H1 (cell line): Measurements from ENCODE around the gene GHRH. TPM values are rescaled to one million over a fixed set of nuclear protein-coding genes. Genes with fewer than 3 reads are reported as not detected.

ENCODE experiments used
- CTCF ChIA-PET: fragments of 300-600 bp; sonication (Branson Sonifier 250); formaldehyde crosslinking; loops from one replicate; lab custom pipeline; 2021; ENCODE audit not compliant: partially characterized antibody; lab: Charles Lee
- POLR2A ChIA-PET: fragments of 300-600 bp; sonication (Branson Sonifier 250); formaldehyde crosslinking; loops from one replicate; lab custom pipeline; 2021; ENCODE audit warnings: inconsistent platforms; ENCODE audit not compliant: partially characterized antibody; lab: Charles Lee
- DNase-seq, 2 experiments: peaks; one replicate each; pipeline versions ENCODE4 v3.0.0 to v3.0.0-alpha.2; 2010 to 2022; ENCODE audit warnings: low spot score in 2 of 2, low read depth in 1 of 2, mixed read lengths in 1 of 2
- FAIRE-seq: peaks from 2 replicates; lab custom pipeline; 2011; peaks lifted over from hg19 to GRCh38; lab: Jason Lieb, UNC
- H2AFZ ChIP-seq: 2 replicates; pipeline ENCODE4 v1.8.1; 2012; ENCODE audit warnings: low read length, inconsistent platforms
- H2AK5ac ChIP-seq: 2 replicates; pipeline ENCODE4 v1.6.1; 2013; ENCODE audit warnings: low read depth, low read length
- H2BK120ac ChIP-seq: replicated peaks from 2 replicates; pipeline ENCODE3; 2013; ENCODE audit warnings: low read depth, low read length, inconsistent platforms
- H2BK12ac ChIP-seq: 2 replicates; pipeline ENCODE4 v1.6.1; 2013; ENCODE audit warnings: low read depth, low read length
- H2BK15ac ChIP-seq: 2 replicates; pipeline ENCODE4 v1.6.1; 2013; ENCODE audit warnings: low read length
- H2BK20ac ChIP-seq: 2 replicates; pipeline ENCODE4 v1.6.1; 2013; ENCODE audit warnings: low read length
- H2BK5ac ChIP-seq: 2 replicates; pipeline ENCODE4 v1.6.1; 2013; ENCODE audit warnings: low read depth, low read length
- H3K14ac ChIP-seq: 2 replicates; pipeline ENCODE4 v1.6.1; 2013; ENCODE audit warnings: inconsistent platforms; ENCODE audit not compliant: insufficient read length
- H3K18ac ChIP-seq: 2 replicates; pipeline ENCODE4 v1.6.1; 2013; ENCODE audit warnings: low read length; ENCODE audit errors: extremely low read depth
- H3K23ac ChIP-seq: 2 replicates; pipeline ENCODE4 v1.6.1; 2013; ENCODE audit warnings: inconsistent platforms; ENCODE audit not compliant: insufficient read length
- H3K23me2 ChIP-seq: 2 replicates; pipeline ENCODE4 v1.6.1; 2013; ENCODE audit warnings: low read depth, low read length
- H3K27ac ChIP-seq: 2 replicates; pipeline ENCODE4 v1.6.1; 2011; ENCODE audit warnings: low read depth, low read length, inconsistent platforms
- H3K27me3 ChIP-seq, 4 experiments: replicated peaks in 1 of 4; 1 replicate in 1 of 4; 2 replicates in 3 of 4; pipeline versions ENCODE4 v1.6.1 to v1.8.1; 2011 to 2013; ENCODE audit warnings: low read length in 3 of 4, mild to moderate bottlenecking in 3 of 4, inconsistent platforms in 2 of 4, mixed read lengths in 2 of 4, moderate library complexity in 1 of 4; ENCODE audit not compliant: control insufficient read depth in 3 of 4, insufficient read depth in 3 of 4; ENCODE audit errors: extremely low read depth in 1 of 4
- H3K36me3 ChIP-seq, 4 experiments: 2 replicates each; pipeline versions ENCODE4 v1.6.1 to v1.8.1; 2011 to 2013; ENCODE audit warnings: mild to moderate bottlenecking in 4 of 4, low read length in 3 of 4, moderate library complexity in 2 of 4, control low read depth in 1 of 4, inconsistent platforms in 1 of 4; ENCODE audit not compliant: insufficient read depth in 4 of 4, control insufficient read depth in 2 of 4
- H3K4ac ChIP-seq: replicated peaks from 2 replicates; pipeline ENCODE3; 2013; ENCODE audit warnings: low read length, low read depth, mixed read lengths, inconsistent platforms; ENCODE audit not compliant: insufficient read length
- H3K4me1 ChIP-seq, 4 experiments: replicated peaks in 1 of 4; 1 replicate in 1 of 4; 2 replicates in 3 of 4; pipeline versions ENCODE4 v1.6.1 to v1.8.1; 2011 to 2013; ENCODE audit warnings: low read length in 3 of 4, inconsistent platforms in 2 of 4, mixed read lengths in 1 of 4; ENCODE audit not compliant: insufficient read depth in 4 of 4, control insufficient read depth in 3 of 4
- H3K4me2 ChIP-seq, 2 experiments: 2 replicates each; pipeline versions ENCODE4 v1.6.1 to v1.8.1; 2011 to 2013; ENCODE audit warnings: low read depth in 2 of 2, low read length in 2 of 2, control low read depth in 1 of 2, inconsistent platforms in 1 of 2, mild to moderate bottlenecking in 1 of 2; ENCODE audit not compliant: insufficient read depth in 1 of 2
- H3K4me3 ChIP-seq, 4 experiments: fragments of 200-600, 300-600 bp in 1 of 4; sonication (generic), shearing (Covaris generic), sonication (Bioruptor Twin) in 1 of 4; 2 replicates each; pipeline versions ENCODE4 v1.5.1 to v1.8.1; 2011 to 2016; ENCODE audit warnings: low read length in 4 of 4, low read depth in 3 of 4, control low read depth in 2 of 4, inconsistent platforms in 2 of 4, mild to moderate bottlenecking in 2 of 4, mixed read lengths in 1 of 4, moderate library complexity in 1 of 4; ENCODE audit not compliant: insufficient read depth in 2 of 4; ENCODE audit errors: extremely low read depth in 1 of 4
- H3K56ac ChIP-seq: replicated peaks from 2 replicates; pipeline ENCODE3; 2013; ENCODE audit warnings: low read depth, mild to moderate bottlenecking, mixed read lengths, low read length, inconsistent platforms; ENCODE audit not compliant: insufficient read length
- H3K79me1 ChIP-seq: 2 replicates; pipeline ENCODE4 v1.6.1; 2013; ENCODE audit warnings: low read depth, low read length, control low read depth
- H3K79me2 ChIP-seq, 2 experiments: 2 replicates each; pipeline versions ENCODE4 v1.6.1 to v1.8.1; 2012 to 2013; ENCODE audit warnings: low read length in 2 of 2, mild to moderate bottlenecking in 2 of 2, inconsistent platforms in 1 of 2; ENCODE audit not compliant: insufficient read depth in 2 of 2, control insufficient read depth in 1 of 2
- H3K9ac ChIP-seq, 4 experiments: replicated peaks in 1 of 4; 1 replicate in 1 of 4; 2 replicates in 3 of 4; pipeline versions ENCODE4 v1.6.1 to v1.8.1; 2011 to 2013; ENCODE audit warnings: low read depth in 3 of 4, low read length in 3 of 4, control low read depth in 2 of 4, mild to moderate bottlenecking in 2 of 4, moderate library complexity in 2 of 4, inconsistent platforms in 1 of 4; ENCODE audit errors: extremely low read depth in 1 of 4
- H3K9me3 ChIP-seq, 2 experiments: 2 replicates each; pipeline versions ENCODE4 v1.6.1 to v1.8.1; 2012 to 2013; ENCODE audit warnings: mild to moderate bottlenecking in 2 of 2, moderate library complexity in 2 of 2, control low read depth in 1 of 2, inconsistent platforms in 1 of 2, low read depth in 1 of 2, low read length in 1 of 2, mixed read lengths in 1 of 2; ENCODE audit not compliant: insufficient read depth in 2 of 2
- H4K20me1 ChIP-seq, 2 experiments: replicated peaks in 1 of 2; 2 replicates each; pipeline versions ENCODE3 to v1.8.1; 2011 to 2013; ENCODE audit warnings: inconsistent platforms in 2 of 2, low read length in 2 of 2, mild to moderate bottlenecking in 1 of 2; ENCODE audit not compliant: insufficient read depth in 2 of 2, control insufficient read depth in 1 of 2
- H4K5ac ChIP-seq: 2 replicates; pipeline ENCODE4 v1.6.1; 2013; ENCODE audit warnings: low read length, low read depth, mixed read lengths, inconsistent platforms; ENCODE audit not compliant: insufficient read length
- H4K8ac ChIP-seq: 2 replicates; pipeline ENCODE4 v1.8.0; 2013; ENCODE audit warnings: mild to moderate bottlenecking, moderate library complexity, low read length, inconsistent platforms; ENCODE audit not compliant: insufficient read depth; ENCODE audit errors: extremely low read depth
- H4K91ac ChIP-seq: replicated peaks from 2 replicates; pipeline ENCODE3; 2013; ENCODE audit warnings: low read length, mixed read lengths, inconsistent platforms; ENCODE audit not compliant: insufficient read length
- GABPA ChIP-seq: IDR thresholded peaks from 2 replicates; pipeline ENCODE4 v1.6.1; 2011; ENCODE audit warnings: mild to moderate bottlenecking, low read length, moderate library complexity, borderline replicate concordance; ENCODE audit not compliant: insufficient read depth
- HDAC2 ChIP-seq, 2 experiments: fragments of 300-600 bp in 1 of 2; sonication (generic) in 1 of 2; IDR thresholded peaks; 2 replicates each; pipeline ENCODE4 v1.6.1; 2011 to 2012; ENCODE audit warnings: low read depth in 2 of 2, low read length in 2 of 2, mild to moderate bottlenecking in 2 of 2, moderate library complexity in 2 of 2, borderline replicate concordance in 1 of 2, inconsistent platforms in 1 of 2
- JUND ChIP-seq: IDR thresholded peaks from 2 replicates; pipeline ENCODE4 v1.6.1; 2011; ENCODE audit warnings: mild to moderate bottlenecking, improper control_type of control experiment, low read length
- KDM4A ChIP-seq: IDR thresholded peaks from one replicate; pipeline ENCODE4 v1.7.1; 2012; ENCODE audit warnings: low read depth, mild to moderate bottlenecking, moderate library complexity, low read length, inconsistent platforms; ENCODE audit not compliant: severe bottlenecking
- PHF8 ChIP-seq: fragments of 200-600 bp; sonication (generic); conservative IDR thresholded peaks from 2 replicates; pipeline ENCODE4 v1.7.1; 2012; ENCODE audit warnings: low read depth, mild to moderate bottlenecking, inconsistent platforms, low read length, moderate library complexity
- RAD21 ChIP-seq, 2 experiments: IDR thresholded peaks in 1 of 2; conservative IDR thresholded peaks in 1 of 2; 2 replicates each; pipeline ENCODE4 v1.6.1; 2011; ENCODE audit warnings: low read depth in 2 of 2, low read length in 2 of 2, improper control_type of control experiment in 1 of 2, inconsistent platforms in 1 of 2, mild to moderate bottlenecking in 1 of 2, moderate library complexity in 1 of 2
- RNF2 ChIP-seq: fragments of 200-900, 300-1000 bp; sonication (generic); IDR thresholded peaks from 2 replicates; pipeline ENCODE4 v1.7.1; 2016; ENCODE audit warnings: borderline replicate concordance, low read depth, mild to moderate bottlenecking, antibody characterized with exemption, low read length; ENCODE audit not compliant: poor library complexity, severe bottlenecking; ENCODE audit errors: missing control alignments
- RXRA ChIP-seq: IDR thresholded peaks from 2 replicates; pipeline ENCODE4 v1.6.1; 2011; ENCODE audit warnings: low read depth, mild to moderate bottlenecking, low read length, moderate library complexity; ENCODE audit not compliant: insufficient read depth
- SAP30 ChIP-seq: fragments of 300-600 bp; sonication (generic); IDR thresholded peaks from 2 replicates; pipeline ENCODE4 v1.7.1; 2012; ENCODE audit warnings: low read length, moderate library complexity, mild to moderate bottlenecking, inconsistent platforms; ENCODE audit not compliant: insufficient read depth, insufficient replicate concordance
- SP2 ChIP-seq: IDR thresholded peaks from 2 replicates; pipeline ENCODE4 v1.6.1; 2012; ENCODE audit warnings: mild to moderate bottlenecking, low read length, inconsistent platforms
- SP4 ChIP-seq: IDR thresholded peaks from 2 replicates; pipeline ENCODE4 v1.6.1; 2012; ENCODE audit warnings: low read length, inconsistent platforms
- SRF ChIP-seq: IDR thresholded peaks from 2 replicates; pipeline ENCODE4 v1.6.1; 2011; ENCODE audit warnings: mild to moderate bottlenecking, low read depth, low read length, moderate library complexity
- TEAD4 ChIP-seq: IDR thresholded peaks from 2 replicates; pipeline ENCODE4 v1.6.1; 2012; ENCODE audit warnings: low read depth, low read length, inconsistent platforms, mixed read lengths
- whole genome bisulfite sequencing, 2 experiments: shearing (Covaris generic) in 1 of 2; methylation state at CpG; one replicate each; pipeline versions ENCODE4 v1.1.6 to v1.1.7; 2013 to 2015; ENCODE audit warnings: low lambda C conversion rate in 2 of 2, mixed read lengths in 2 of 2, inconsistent platforms in 1 of 2, low coverage in 1 of 2, missing lambda C conversion rate in 1 of 2; ENCODE audit not compliant: insufficient replicate concordance in 2 of 2, insufficient coverage in 1 of 2, insufficient read length in 1 of 2; ENCODE audit errors: extremely low coverage in 1 of 2, missing lambda C conversion rate in 1 of 2; 5-methylcytosine and 5-hydroxymethylcytosine counted together
- polyA plus RNA-seq, 7 experiments: library from polyadenylated mRNA; depleted of rRNA in 3 of 7; stranded (reverse) in 5 of 7; unstranded in 2 of 7; fragments of >200 nt in 5 of 7; fragments of 200-250 nt in 2 of 7; gene quantifications; 1 replicate in 5 of 7; 2 replicates in 1 of 7; 4 replicates in 1 of 7; pipeline versions ENCODE4 v1.2.1 to v1.2.3, GENCODE V29; 2011 to 2013; ENCODE audit warnings: missing spikeins in 2 of 7, mixed read lengths in 2 of 7
- total RNA-seq: library from RNA; stranded (reverse); fragmentation: NEBNext Ultra II Directional; extraction: Animal tissue kit (Norgen Biotek cat#: 25700); gene quantifications from 2 replicates; pipeline ENCODE4 v1.2.1, GENCODE V29; 2021

GHRH gene
- total and polyA plus RNA-seq, 2 of the 8 experiments (the other 6 are each of a cell fraction or from before 2014, with no cell fraction given) = not detected

DNA sequence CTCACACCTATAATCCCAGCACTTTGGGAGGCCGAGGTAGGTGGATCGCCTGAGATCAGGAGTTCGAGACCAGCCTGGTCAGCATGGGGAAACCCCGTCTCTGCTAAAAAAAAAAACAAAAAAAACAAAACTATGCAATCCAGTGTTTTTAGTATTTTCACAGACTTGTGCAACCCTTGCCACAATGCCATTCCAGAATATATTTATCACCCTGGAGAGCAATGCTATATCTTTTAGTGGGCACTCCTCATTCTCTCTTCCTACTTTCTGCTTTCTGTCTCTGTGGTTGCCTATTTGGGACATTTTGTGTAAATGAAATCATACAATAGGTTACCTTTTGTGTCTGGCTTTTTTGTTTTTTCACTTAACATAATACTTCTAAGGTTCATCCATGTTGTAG lies 43.2 kb downstream of the GHRH start:
- H3K79me2 ChIP-seq = peaks cover 0 to 16% of the 10 kb centered on the region in 2 experiments; a peak in 3 of 4 replicates
- H3K27me3 ChIP-seq = no peaks in the 10 kb centered on the region
- H3K79me1 ChIP-seq = peaks cover 2% of the 10 kb centered on the region; the same call in 1 of the 2 replicates
- H4K20me1 ChIP-seq = peaks cover 2 to 3% of the 10 kb centered on the region in 2 experiments
- H3K23me2 ChIP-seq = no peaks in the 10 kb centered on the region
- no peak overlapping the region for H4K8ac ChIP-seq
- H3K4me1 ChIP-seq = peaks cover 0 to 6% (median 0%) of the 10 kb centered on the region in 4 experiments; a peak in 3 of 7 replicates
- FAIRE-seq (no peak), DNase-seq (no peak)
- no peak overlapping the region for H2AK5ac ChIP-seq
- H3K27ac ChIP-seq = no peak overlapping the region
- H2BK12ac ChIP-seq = no peak overlapping the region
- H2BK20ac ChIP-seq = no peak overlapping the region
- no peaks in the 10 kb centered on the region for H3K9me3 ChIP-seq
- H3K9ac ChIP-seq = no peak overlapping the region
- peaks cover 0 to 64% (median 24%) of the 10 kb centered on the region in 4 experiments for H3K36me3 ChIP-seq
- POLR2A ChIA-PET = interaction anchor here (0.9 to 1.3 kb wide), 2 partner anchors 10 to 26 kb away, joined by 3 to 4 read pairs; no protein-coding TSS in a partner anchor
- no peak overlapping the region for H2BK5ac ChIP-seq
- CTCF ChIA-PET = interaction anchor here (0.7 to 1.1 kb wide), 2 partner anchors 23 to 76 kb away, joined by 5 to 6 read pairs; no protein-coding TSS in a partner anchor
- WGBS, 2 experiments = 90% methylated on average over 4 of the region's 4 CpGs; no CpG with 5 or more reads in 1 of the 2 experiments
- no peak overlapping the region for H4K91ac ChIP-seq
- no peak overlapping the region for H3K14ac ChIP-seq
- H3K4me3 ChIP-seq = no peak overlapping the region
- no peak overlapping the region for H3K4ac ChIP-seq
- no peak overlapping the region for H3K56ac ChIP-seq
- H3K23ac ChIP-seq = no peak overlapping the region
- H2BK120ac ChIP-seq = no peak overlapping the region
- no peak overlapping the region for H2AFZ ChIP-seq
- no peak overlapping the region for H3K4me2 ChIP-seq
- no peak overlapping the region for H4K5ac ChIP-seq
- no peak overlapping the region for H3K18ac ChIP-seq
- H2BK15ac ChIP-seq = no peak overlapping the region
- TF ChIP-seq HDAC2 (IDR thresholded peaks at IDR 0.05; ENCODE audit: borderline replicate concordance in 1 of 2, low read depth in 2 of 2, low read length in 2 of 2) = no peak
- TF ChIP-seq SP4 = no peak
- TF ChIP-seq KDM4A = no peak
- TF ChIP-seq TEAD4 = no peak
- TF ChIP-seq RNF2 = no peak
- TF ChIP-seq SAP30 = no peak
- TF ChIP-seq RXRA = no peak
- TF ChIP-seq GABPA = no peak
- no peak for TF ChIP-seq RAD21 (IDR thresholded peaks at IDR 0.05 in 1 of 2, conservative IDR thresholded peaks at IDR 0.05 in 1 of 2; ENCODE audit: low read depth in 2 of 2, low read length in 2 of 2)
- TF ChIP-seq JUND = no peak
- no peak for TF ChIP-seq SRF
- no peak for TF ChIP-seq SP2
- TF ChIP-seq PHF8 = no peak
